HG02763 (cell line): ENCODE results near the gene ALG11.
A peak's percentile ranks its signal among the peaks of the same experiment; 100 is the strongest.
"Not testable (repeated sequence)": the region's sequence is repeated elsewhere in the genome, so short reads cannot be mapped to it uniquely, and the experiment has no call there.

ENCODE experiments used
- ATAC-seq: cut with Tn5 transposase; IDR thresholded peaks from one replicate; pipeline ENCODE4 v1.9.1; 2021; ENCODE audit warnings: mild to moderate bottlenecking, moderate library complexity; ENCODE audit not compliant: unreplicated experiment

ALG11 gene, protein sequence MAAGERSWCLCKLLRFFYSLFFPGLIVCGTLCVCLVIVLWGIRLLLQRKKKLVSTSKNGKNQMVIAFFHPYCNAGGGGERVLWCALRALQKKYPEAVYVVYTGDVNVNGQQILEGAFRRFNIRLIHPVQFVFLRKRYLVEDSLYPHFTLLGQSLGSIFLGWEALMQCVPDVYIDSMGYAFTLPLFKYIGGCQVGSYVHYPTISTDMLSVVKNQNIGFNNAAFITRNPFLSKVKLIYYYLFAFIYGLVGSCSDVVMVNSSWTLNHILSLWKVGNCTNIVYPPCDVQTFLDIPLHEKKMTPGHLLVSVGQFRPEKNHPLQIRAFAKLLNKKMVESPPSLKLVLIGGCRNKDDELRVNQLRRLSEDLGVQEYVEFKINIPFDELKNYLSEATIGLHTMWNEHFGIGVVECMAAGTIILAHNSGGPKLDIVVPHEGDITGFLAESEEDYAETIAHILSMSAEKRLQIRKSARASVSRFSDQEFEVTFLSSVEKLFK

DNA sequence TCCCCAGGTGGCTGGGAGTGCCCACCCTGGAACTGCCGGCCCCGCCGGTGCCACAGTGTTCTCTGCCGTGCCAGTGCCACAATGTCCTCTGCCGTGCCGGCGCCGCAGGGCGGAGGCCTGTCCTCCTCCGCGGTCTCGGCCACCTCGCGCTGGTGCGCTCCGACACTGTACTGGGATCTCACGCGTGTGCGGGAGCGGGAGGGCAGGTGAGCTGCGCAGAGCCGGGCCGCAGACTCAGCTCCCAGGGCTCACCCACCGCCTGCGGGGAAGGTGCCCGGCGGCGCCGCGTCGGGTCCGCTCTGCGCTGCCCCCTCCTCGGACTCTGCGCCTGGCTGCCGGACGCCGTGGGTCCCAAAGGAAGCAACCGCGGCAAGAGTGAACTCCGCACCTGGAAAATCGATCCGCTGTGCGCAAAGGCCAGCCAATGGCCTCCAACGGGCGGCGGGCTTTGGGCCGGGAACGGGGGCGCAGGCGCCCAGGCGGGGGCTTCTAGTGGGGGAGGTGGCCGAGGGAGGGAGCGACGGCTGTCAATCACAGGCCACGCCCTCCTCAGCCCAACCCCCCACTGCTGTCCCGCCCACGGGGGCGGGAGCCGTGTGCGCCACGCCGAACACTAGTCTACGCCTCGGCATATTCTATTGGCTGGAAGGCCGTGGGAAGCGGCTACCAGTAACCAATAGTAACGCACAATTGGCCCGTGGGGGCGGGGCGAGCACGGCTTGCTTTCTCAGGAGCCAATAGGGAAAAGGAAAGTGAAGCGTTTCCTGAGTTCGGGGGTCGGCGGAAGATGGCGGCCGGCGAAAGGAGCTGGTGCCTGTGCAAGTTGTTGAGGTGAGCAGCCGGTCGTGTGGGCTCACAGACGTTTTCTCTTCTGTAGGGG lies at the start of gene ALG11:
Gene ALG11, plus strand, starts transcription at position 767 of the 880 bp plus-strand sequence. Its CDS starts 21 bp downstream, at position 788.
- ATAC-seq = peak; percentile 99

DNA sequence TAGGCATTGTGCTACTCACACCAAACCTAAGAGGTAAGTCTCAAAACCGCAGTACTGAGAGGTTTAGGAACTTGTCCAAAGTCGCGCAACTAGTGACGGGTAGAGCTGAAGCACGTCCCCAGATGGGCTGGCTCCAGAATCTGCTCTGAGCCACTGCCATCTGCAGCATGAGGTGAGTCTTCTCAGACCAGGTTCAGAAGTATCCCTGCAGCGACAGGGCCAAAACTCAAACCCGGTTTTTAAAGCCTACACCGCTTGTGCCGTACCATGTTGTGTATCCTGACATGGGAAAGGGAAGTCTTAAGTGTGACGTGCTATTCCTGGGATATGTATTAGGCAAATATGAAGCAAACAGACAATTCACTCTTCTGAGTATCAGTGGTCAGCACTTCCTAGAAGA lies 46.0 kb upstream of the ALG11 start:
- ATAC-seq = no peak

DNA sequence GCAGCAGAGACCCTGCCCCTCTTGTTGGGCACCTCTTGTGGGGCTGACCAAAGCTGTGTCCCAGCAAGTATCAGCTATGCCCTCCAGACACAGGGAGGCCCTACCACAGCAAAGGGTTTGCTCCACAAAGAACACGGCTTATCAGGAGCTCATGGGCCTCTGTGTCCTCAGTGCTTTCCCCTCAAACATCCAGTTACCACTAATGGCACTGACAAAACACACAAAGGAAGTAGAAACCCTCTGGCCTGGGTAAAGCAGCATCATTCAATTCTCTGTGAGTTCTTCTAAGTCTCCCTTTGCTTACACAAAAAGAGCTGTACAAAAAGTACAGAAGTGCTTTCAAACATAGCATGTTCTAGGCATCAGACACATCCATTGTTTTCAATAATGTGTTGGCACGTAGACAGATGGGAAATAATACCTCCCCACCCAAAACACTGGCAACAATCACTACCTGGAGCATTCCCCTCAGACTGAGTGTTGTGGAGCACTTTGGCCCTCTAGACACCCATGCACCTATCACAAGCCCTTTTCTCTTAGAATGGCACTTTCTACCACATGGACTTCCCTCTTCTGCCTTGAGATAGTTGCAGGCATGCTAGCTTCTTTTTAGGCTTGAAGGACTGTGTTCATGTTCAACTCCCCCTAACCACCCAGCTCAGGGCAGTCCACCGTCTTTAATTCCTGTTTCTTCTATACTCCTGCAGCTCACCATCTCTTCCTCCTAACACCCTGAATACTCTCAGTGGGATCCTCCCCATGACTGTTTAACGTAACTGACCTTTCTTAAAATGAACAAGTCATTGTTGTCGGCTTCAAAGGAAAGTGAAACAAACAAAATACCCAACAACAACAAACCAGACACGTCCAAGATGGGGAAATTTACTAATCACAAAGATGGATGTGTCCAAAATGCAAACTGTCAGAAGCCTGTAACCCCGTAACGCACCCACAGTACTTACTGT lies 44.4 kb upstream of the ALG11 start:
- ATAC-seq = no peak

DNA sequence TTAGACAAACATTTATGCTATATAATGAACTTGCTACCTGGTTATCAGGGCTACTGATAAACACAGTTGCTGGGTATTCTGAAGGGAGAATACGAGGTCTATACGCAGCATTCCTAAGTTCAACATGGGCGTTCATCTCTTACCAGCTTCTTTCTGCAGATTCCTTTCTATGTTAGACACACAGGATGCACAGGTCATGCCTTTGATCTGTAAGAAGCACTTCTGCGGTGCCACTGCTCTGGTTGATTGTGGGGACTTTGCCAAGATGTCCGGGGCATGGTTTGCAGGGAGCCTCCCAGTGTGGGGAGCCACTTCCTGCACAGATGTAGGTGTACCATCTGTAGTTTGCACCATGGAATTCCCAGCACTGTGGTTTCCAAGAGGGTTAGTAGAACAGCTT lies 41.8 kb upstream of the ALG11 start:
- no peak for ATAC-seq

DNA sequence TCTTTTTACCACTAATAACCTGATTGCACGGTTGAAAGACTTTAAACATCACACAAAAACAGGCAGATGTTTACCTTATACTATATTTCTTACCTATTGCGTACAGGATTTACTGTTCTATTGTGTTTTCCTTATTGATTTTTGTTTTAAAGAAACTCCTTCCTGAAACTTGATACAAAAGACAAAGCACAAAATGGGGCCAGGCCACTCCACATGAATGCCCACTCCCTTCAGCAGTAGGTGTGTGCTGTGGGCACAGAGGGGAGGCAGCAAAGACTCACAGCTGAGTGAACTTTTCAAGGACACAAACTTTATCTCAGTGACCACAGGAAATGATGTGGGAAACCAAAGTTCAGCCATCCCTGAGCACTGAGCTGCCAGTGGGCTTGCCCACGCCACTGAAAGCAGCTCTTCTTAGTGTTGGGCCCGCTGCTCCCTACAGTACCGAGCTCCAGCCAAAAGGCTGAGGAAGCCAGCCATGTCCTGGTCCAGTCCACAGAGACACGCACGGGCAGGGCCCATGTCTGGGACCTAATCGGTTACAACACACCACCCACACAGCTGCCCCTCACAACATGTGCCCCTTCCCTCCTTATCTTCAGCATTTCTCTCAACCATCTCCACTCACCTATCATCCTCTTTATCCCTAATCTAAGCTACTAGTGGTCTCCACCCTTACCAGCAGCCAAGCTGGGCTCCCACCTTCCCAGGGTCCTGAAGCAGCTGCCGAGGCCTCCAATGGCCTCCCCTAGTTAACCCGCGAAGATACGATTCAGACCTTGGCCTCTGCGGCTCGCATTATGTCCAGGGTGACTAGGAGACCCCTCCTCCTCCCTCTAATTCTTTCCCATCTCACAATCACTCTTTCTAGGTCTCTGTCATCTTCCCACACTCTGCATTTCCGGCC lies 40.4 kb upstream of the ALG11 start:
- no peak for ATAC-seq

DNA sequence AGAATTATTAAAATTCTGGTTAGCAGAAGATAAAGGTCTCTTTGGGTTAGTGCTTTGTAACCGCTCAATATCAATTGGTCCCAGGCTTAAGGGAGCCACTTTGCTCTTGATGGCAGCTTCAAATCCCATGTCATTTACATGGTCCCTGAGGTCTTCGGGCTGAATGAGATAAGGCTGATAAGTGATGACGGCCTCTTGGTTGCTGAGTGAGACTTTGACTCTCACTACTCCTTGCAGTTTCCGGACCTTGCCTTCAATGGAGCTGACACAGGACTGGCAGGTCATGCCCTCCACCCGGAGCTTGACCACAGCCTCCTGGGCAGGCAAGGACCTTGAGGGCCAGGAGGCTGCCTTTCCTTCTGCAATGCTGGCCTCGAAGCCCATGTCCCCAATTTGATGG lies 37.7 kb upstream of the ALG11 start:
- no peak for ATAC-seq

DNA sequence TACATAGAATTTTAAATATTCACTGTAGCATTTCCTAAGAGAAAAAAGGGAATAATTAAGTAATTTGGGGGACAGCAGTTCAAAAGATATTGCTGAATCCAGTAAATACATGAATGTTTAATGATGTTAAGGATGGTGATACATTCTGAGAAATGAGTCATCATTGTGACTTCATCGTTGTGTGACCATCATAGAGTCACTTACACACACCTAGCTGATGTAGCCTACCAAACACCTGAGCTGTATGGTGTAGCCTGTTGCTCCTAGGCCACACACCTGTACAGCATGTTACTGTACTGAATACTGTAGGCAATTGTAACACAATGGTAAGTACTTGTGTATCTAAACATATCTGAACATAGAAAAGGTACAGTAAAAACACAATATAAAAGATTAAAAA lies 35.8 kb upstream of the ALG11 start:
- no peak for ATAC-seq

DNA sequence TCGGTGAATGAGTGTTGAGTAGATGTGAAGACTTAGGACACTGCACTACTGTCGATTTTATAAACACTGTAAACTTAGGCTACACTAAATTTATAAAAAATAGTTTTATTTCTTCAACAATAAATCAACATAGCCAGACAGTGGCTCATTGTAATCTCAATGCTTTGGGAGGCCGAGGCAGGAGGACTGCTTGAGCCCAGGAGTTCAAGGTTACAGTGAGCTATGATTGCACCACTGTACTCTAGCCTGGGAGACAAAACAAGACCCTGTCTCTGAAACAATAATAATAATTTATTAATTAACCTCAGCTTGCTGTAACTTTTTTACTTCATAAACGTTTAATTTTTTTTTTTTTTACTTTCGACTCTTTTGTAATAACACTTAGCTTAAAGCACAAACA lies 35.3 kb upstream of the ALG11 start:
- ATAC-seq = no peak

DNA sequence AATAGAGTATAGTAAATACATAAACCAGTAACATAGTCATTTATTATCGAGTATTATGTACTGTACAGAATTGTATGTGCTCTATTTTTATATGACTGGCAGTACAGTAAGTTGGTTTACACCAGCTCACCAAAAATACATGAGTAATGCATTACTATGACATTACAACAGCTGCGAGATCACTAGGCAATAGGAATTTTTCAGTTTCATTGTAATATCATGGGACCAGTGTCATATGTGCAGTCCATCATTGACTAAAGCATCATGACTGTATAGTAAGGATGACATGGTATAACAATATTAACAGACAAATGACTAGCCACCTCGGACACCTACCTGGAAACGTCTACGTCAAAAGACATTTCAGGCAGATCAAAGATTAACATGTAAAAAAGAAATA lies 34.6 kb upstream of the ALG11 start:
- no peak for ATAC-seq

DNA sequence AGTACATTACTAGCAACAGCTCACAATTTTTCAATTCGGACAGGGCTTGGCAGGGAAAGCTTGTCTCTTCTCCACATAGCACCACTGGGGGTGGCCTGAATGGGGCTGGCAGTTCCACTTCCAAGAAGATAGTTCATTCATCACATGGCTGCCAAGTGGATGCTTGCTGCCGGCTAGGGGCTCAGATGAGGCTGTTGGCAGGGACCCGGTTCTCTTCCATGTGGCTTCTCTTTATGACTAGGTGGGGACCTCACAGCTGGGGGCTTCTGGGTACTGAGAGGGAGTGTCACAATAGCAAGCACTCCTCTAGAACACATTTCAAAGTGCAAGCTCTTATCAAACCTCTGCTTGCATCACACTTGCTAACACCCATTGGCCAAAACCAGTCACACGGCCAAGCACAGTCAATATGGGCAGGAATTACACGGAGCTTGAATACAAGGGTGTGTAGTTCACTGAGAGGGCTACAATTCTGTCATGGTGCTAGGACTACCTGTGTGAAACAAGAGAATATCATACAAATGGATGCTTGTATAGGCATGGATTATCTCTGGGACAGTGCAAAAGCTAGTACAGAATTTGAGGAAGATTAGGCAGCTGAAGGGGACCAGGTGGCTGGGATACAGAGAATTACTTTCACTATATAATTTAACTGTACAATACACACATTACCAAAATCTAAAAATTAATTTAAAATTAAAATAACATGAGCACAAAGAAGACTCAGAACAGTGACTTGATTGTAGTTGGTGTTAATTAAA lies 33.2 kb upstream of the ALG11 start:
- ATAC-seq = no peak

DNA sequence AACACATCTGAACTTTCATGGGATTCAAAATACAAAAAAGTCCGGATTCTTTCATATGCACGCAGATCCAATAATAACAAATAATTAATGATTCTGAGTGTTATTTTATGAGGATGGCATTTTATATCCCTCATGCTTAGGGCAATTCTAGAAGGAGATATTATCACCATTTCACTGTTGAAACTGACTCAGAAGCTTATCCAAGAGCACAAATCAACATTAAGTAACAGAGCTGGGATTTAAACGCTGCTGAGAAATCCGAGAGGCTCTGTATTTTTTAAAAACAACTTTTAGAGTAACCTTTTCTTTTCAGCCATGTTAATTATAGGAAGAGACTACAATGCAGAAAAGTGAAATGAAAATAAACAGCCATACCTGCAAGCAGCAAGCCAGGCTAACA lies 31.3 kb upstream of the ALG11 start:
- ATAC-seq = no peak

DNA sequence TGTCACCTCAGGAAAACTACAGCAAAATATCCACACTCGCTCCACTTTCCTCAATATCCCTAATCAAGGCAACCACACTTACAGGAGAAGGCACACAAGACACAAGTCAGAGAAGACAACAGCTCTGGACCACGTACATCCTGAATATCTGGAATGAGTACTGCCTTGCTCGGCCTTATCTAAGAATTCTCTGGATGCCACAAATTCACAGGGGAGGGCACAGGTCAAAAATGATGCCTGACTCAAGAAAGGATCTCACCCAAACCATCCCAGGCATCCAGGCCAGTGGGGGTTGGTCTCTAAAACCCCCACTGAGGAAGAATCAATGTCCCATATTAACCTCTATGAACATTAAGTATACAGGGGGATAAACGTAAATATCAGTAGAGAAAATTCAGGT lies 30.8 kb upstream of the ALG11 start:
- no peak for ATAC-seq

DNA sequence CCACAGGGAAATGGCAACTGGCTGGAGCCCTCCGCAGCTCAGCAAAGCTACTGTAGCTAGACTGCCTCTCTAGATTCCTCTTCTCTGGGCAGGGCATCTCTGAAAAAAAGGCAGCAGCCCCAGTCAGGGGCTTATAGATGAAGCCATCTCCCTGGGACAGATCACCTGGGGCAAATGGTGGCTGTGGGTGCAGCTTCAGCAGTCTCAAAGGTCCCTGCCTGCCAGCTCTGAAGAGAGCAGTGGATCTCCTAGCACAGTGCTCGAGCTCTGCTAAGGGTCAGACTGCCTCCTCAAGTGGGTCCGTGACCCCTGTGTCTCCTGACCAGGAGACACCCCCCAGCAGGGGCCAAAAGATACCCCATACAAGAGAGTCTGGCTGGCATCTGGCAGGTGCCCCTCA lies 28.9 kb upstream of the ALG11 start:
- not testable (repeated sequence) for ATAC-seq

DNA sequence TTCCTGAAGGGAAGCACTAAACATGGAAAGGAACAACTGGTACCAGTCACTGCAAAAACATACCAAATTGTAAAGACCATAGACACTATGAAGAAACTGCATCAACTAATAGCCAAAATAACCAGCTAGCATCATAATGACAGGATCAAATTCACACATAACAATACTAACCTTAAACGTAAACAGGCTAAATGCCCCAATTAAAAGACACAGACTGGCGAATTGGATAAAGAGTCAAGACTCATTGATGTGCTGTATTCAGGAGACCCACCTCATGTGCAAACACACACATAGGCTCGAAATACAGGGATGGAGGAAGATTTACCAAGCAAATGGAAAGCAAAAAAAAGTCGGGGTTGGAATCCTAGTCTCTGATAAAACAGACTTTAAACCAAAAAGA lies 27.3 kb upstream of the ALG11 start:
- ATAC-seq = not testable (repeated sequence)

DNA sequence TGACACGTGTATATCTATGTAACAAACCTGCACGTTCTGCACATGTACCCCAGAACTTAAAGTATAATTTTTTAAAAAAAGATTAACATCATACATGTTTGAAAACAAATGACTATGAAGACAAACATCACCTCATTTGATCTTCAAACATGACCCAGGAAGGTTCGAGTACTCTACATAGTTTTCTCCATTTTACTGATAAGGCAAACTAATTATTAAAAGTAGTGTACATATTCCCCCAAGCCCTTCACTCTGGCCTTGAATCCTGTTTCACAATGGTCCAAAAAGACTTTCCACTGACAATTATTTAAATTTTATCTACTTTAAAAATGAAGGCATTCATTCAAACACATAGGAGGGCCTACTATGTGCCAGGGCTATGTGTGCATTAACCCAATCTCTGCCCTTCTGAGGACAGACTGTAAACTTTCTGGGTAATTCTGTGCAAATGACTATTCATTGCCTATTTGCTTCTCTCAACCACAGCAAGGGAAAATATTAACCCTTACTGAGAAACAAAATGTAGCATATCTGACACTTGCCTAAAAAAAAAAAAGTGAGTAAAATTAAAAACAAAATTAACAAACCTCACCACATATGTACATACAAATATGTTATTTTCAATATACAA lies 23.1 kb upstream of the ALG11 start:
- no peak for ATAC-seq

DNA sequence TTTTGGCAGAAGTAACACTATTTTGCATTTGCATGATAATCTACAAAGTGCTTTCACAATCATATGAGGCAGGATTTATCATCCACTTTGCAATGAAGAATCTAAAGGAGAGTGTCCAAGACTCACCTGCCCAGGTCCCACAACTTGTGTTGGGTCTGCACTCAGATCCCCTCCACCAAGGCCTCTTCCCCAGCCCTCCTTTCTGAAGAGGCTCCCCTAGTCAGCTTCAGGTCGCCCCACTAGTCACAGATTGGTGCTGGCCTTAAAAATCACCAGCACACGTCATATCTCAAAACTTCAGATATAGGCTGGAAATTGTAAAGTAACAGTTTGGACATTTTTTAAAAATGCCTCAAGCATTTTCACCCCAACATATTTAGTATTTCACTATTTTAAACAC lies 18.5 kb upstream of the ALG11 start:
- ATAC-seq = no peak

DNA sequence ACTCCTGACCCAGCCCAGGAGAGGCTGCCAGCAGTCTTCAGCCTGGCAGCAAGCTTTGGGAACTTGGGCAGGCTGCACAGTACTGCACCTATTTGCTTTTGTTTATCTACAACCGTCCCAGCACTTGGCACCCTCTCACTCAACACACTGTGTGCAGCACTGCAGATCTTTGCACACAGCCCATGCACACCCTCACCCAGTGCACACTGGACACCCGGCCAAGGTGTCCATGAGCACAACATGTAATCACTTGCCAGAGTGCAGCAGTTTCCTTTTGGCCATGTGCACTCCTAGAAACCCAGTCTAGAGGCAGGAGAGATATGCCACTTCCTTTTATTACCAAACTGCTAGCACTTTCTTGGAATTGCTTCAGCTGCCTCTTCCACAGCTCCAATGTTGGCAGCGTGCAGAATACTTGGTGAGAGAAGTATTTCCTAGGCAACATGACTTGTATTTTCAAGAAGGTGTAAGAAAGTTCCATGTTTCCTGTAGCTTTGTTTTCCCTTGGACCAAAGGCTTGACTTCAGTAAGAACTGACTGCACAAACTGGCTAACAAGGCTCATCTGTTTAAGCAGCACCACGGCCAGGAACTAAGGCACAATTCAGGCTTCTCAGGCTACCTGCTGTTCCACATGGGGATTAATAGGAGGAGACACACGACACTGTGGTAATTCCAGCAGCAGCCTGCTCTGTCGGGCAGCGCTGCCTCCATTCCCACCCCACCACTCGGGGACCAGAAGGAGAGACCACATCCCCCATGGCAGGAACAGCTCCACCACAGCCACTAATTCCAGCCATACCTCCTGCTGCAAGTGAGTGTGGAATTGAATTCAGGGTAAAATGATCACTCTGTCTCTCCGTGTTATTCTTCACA lies 16.3 kb upstream of the ALG11 start:
- no peak for ATAC-seq

DNA sequence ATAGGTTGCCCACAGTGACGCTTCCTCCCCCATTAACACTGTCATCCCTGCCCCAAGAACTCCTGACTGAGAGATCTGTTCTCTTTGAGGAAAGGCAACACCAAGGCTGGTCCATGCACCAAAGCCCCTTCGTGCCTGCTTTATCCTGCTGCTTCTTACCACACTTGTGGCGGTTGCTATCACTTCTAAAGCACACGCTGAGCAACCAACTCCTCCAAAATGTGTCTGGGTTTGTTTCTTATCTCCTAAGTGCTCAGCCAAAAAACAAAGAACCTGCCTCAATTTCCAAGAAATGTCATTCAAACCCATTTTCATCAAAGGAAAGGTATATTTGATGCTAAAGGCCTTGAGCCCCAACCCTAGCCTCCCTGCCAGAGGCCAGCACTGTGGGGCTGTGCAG lies 15.6 kb upstream of the ALG11 start:
- ATAC-seq = no peak
